ENCODE data around the gene FAM107B.

Gene FAM107B

GRCh38 chr10:14550471-14550981 is 224.2 kb downstream of the FAM107B start:
- TF ChIP-seq SIN3A (IDR thresholded peaks at IDR 0.05; ENCODE audit: borderline replicate concordance, insufficient read depth, low read length), result no peak
- TF ChIP-seq TAF1 (IDR thresholded peaks at IDR 0.05; ENCODE audit: borderline replicate concordance, insufficient read depth, low read length), result no peak
- TF ChIP-seq REST (IDR thresholded peaks at IDR 0.05; ENCODE audit: insufficient read depth in 1 of 2, low read depth in 2 of 2, low read length in 2 of 2), result no peak
- no peak for TF ChIP-seq POLR2AphosphoS5 (IDR thresholded peaks at IDR 0.05; ENCODE audit: low read depth, low read length)
- TF ChIP-seq FOXP2 (optimal IDR thresholded peaks at IDR 0.05; ENCODE audit: borderline replicate concordance, extremely low read depth, extremely low read length, insufficient read depth), result no peak

- TF ChIP-seq REST (IDR thresholded peaks at IDR 0.05; ENCODE audit: insufficient read depth in 1 of 2, low read depth in 2 of 2, low read length in 2 of 2) (no peak), TAF1 (IDR thresholded peaks at IDR 0.05; ENCODE audit: borderline replicate concordance, insufficient read depth, low read length) (no peak), FOXP2 (optimal IDR thresholded peaks at IDR 0.05; ENCODE audit: borderline replicate concordance, extremely low read depth, extremely low read length, insufficient read depth) (no peak), POLR2AphosphoS5 (IDR thresholded peaks at IDR 0.05; ENCODE audit: low read depth, low read length) (no peak), SIN3A (IDR thresholded peaks at IDR 0.05; ENCODE audit: borderline replicate concordance, insufficient read depth, low read length) (no peak)
Observed at GRCh38 chr10:14549496-14549895, 225.2 kb downstream of the FAM107B start.

- TF ChIP-seq TAF1 (IDR thresholded peaks at IDR 0.05; ENCODE audit: borderline replicate concordance, insufficient read depth, low read length) (no peak), REST (IDR thresholded peaks at IDR 0.05; ENCODE audit: insufficient read depth in 1 of 2, low read depth in 2 of 2, low read length in 2 of 2) (no peak), POLR2AphosphoS5 (IDR thresholded peaks at IDR 0.05; ENCODE audit: low read depth, low read length) (no peak), FOXP2 (optimal IDR thresholded peaks at IDR 0.05; ENCODE audit: borderline replicate concordance, extremely low read depth, extremely low read length, insufficient read depth) (no peak), SIN3A (IDR thresholded peaks at IDR 0.05; ENCODE audit: borderline replicate concordance, insufficient read depth, low read length) (no peak)
Observed at GRCh38 chr10:14548970-14549369, 225.7 kb downstream of the FAM107B start.

GRCh38 chr10:14548474-14548873 is 226.2 kb downstream of the FAM107B start:
- no peak for TF ChIP-seq REST (IDR thresholded peaks at IDR 0.05; ENCODE audit: insufficient read depth in 1 of 2, low read depth in 2 of 2, low read length in 2 of 2)
- TF ChIP-seq FOXP2 (optimal IDR thresholded peaks at IDR 0.05; ENCODE audit: borderline replicate concordance, extremely low read depth, extremely low read length, insufficient read depth), result no peak
- TF ChIP-seq SIN3A (IDR thresholded peaks at IDR 0.05; ENCODE audit: borderline replicate concordance, insufficient read depth, low read length), result no peak
- no peak for TF ChIP-seq POLR2AphosphoS5 (IDR thresholded peaks at IDR 0.05; ENCODE audit: low read depth, low read length)
- TF ChIP-seq TAF1 (IDR thresholded peaks at IDR 0.05; ENCODE audit: borderline replicate concordance, insufficient read depth, low read length), result no peak

- TF ChIP-seq SIN3A (IDR thresholded peaks at IDR 0.05; ENCODE audit: borderline replicate concordance, insufficient read depth, low read length) (no peak), TAF1 (IDR thresholded peaks at IDR 0.05; ENCODE audit: borderline replicate concordance, insufficient read depth, low read length) (no peak), REST (IDR thresholded peaks at IDR 0.05; ENCODE audit: insufficient read depth in 1 of 2, low read depth in 2 of 2, low read length in 2 of 2) (no peak), FOXP2 (optimal IDR thresholded peaks at IDR 0.05; ENCODE audit: borderline replicate concordance, extremely low read depth, extremely low read length, insufficient read depth) (no peak), POLR2AphosphoS5 (IDR thresholded peaks at IDR 0.05; ENCODE audit: low read depth, low read length) (no peak)
Observed at GRCh38 chr10:14547816-14548215, 226.9 kb downstream of the FAM107B start.

Measured in PFSK-1 (cell line).